Medulla oblongata (tissue), 1 donor: ENCODE results near the gene CYP4F12.
"Not testable (repeated sequence)": the region's sequence is repeated elsewhere in the genome, so short reads cannot be mapped to it uniquely, and the experiment has no call there.

ENCODE experiments used
- DNase-seq: peaks from one replicate; pipeline ENCODE4 v3.0.0-alpha.2; 2015; ENCODE audit errors: extremely low spot score

CYP4F12 gene

GRCh38 chr19:15650123-15650522 lies 22.8 kb upstream of the CYP4F12 start:
- DNase-seq, result not testable (repeated sequence)

- no peak for DNase-seq
Measured at GRCh38 chr19:15651791-15652190, 21.1 kb upstream of the CYP4F12 start.

GRCh38 chr19:15652559-15653278 lies 20.2 kb upstream of the CYP4F12 start:
- no peak for DNase-seq

GRCh38 chr19:15656467-15656866 lies 16.4 kb upstream of the CYP4F12 start:
- no peak for DNase-seq

GRCh38 chr19:15663247-15663646 lies 9.6 kb upstream of the CYP4F12 start:
- DNase-seq, result no peak

GRCh38 chr19:15666186-15666585 lies 6.7 kb upstream of the CYP4F12 start:
- no peak for DNase-seq

GRCh38 chr19:15666883-15667282 lies 6.0 kb upstream of the CYP4F12 start:
- no peak for DNase-seq

GRCh38 chr19:15669440-15669839 lies 3.4 kb upstream of the CYP4F12 start:
- no peak for DNase-seq

- no peak for DNase-seq
Measured at GRCh38 chr19:15669891-15670290, 3.0 kb upstream of the CYP4F12 start.

GRCh38 chr19:15671237-15671821 lies 1.6 kb upstream of the CYP4F12 start:
- DNase-seq, result no peak

- DNase-seq, result no peak
Measured at GRCh38 chr19:15671891-15672579, 852 bp upstream of the CYP4F12 start.

- DNase-seq, result no peak
Measured at GRCh38 chr19:15673176-15673654, 328 bp downstream of the CYP4F12 start.

- DNase-seq, result no peak
Measured at GRCh38 chr19:15675560-15675959, 2.7 kb downstream of the CYP4F12 start.

- no peak for DNase-seq
Measured at GRCh38 chr19:15679089-15679488, 6.2 kb downstream of the CYP4F12 start.

GRCh38 chr19:15679865-15680264 lies 7.0 kb downstream of the CYP4F12 start:
- not testable (repeated sequence) for DNase-seq

GRCh38 chr19:15680478-15681322 lies 7.8 kb downstream of the CYP4F12 start:
- no peak for DNase-seq

- DNase-seq, result no peak
Measured at GRCh38 chr19:15683411-15683810, 10.5 kb downstream of the CYP4F12 start.

- DNase-seq, result no peak
Measured at GRCh38 chr19:15684828-15685227, 11.9 kb downstream of the CYP4F12 start.

- DNase-seq, result no peak
Measured at GRCh38 chr19:15696654-15697194, 23.8 kb downstream of the CYP4F12 start.

GRCh38 chr19:15701757-15702533 lies 29.1 kb downstream of the CYP4F12 start:
- no peak for DNase-seq

GRCh38 chr19:15702534-15702930 lies 29.6 kb downstream of the CYP4F12 start:
- peak; percentile 42 for DNase-seq
